K562 (cell line): ENCODE measurements around the gene ATXN10. TPM values are rescaled to one million over a fixed set of nuclear protein-coding genes. Genes with fewer than 3 reads are reported as not detected.

Source experiments
- ATAC-seq: fragments of 200-7000 bp; cut with Tn5 transposase; 3 replicates; pipeline ENCODE4 v1.9.1; 2020; ENCODE audit warnings: moderate library complexity
- BruUV-seq: library from RNA; stranded (reverse); fragments of 400-500 nt; replicated peaks from 2 replicates; lab custom pipeline; 2021; lab: Mats Ljungman, UMichigan
- CTCF ChIA-PET: fragments of 300-600 bp; formaldehyde crosslinking; extraction: SDS; loops from one replicate; lab custom pipeline; 2021; ENCODE audit warnings: low intra/inter-chr PET ratio; lab: Yijun Ruan, JAX
- POLR2A ChIA-PET: fragments of 300-600, 350-650 bp; sonication (Branson Sonifier 250); formaldehyde crosslinking; extraction: SDS; loops from one replicate; lab custom pipeline; 2021; ENCODE audit warnings: antibody characterized with exemption, inconsistent platforms; lab: Yijun Ruan, JAX
- DNase-seq, 4 experiments: peaks; one replicate each; pipeline versions ENCODE4 v3.0.0 to v3.0.0-alpha.2; 2011 to 2018; ENCODE audit warnings: low spot score in 3 of 4, mixed read lengths in 3 of 4; ENCODE audit errors: extremely low read depth in 1 of 4
- FAIRE-seq: peaks from 2 replicates; lab custom pipeline; 2011; peaks lifted over from hg19 to GRCh38; lab: Jason Lieb, UNC
- H2AFZ ChIP-seq: 2 replicates; pipeline ENCODE4 v1.6.0; 2011; ENCODE audit warnings: low read depth, low read length, control low read depth, inconsistent platforms
- H3K27ac ChIP-seq: fragments of 200-600 bp; 3 replicates; pipeline ENCODE4 v1.8.0; 2011; ENCODE audit warnings: low read depth, mild to moderate bottlenecking, control low read depth, inconsistent platforms, low read length, moderate library complexity, mixed read lengths; ENCODE audit errors: extremely low read depth
- H3K27me3 ChIP-seq, 2 experiments: fragments of 300-600 bp in 1 of 2; 2 replicates in 1 of 2; 3 replicates in 1 of 2; pipeline versions ENCODE4 v1.6.0 to v1.8.0; 2011; ENCODE audit warnings: inconsistent platforms in 2 of 2, low read length in 2 of 2, mild to moderate bottlenecking in 1 of 2, mixed read lengths in 1 of 2, moderate library complexity in 1 of 2; ENCODE audit not compliant: control insufficient read depth in 2 of 2, insufficient read depth in 2 of 2
- H3K36me3 ChIP-seq: fragments of 300-600 bp; 3 replicates; pipeline ENCODE4 v1.8.0; 2011; ENCODE audit warnings: mild to moderate bottlenecking, low read length, inconsistent platforms; ENCODE audit not compliant: control insufficient read depth, insufficient read depth
- H3K4me1 ChIP-seq, 2 experiments: fragments of 200-600 bp in 1 of 2; replicated peaks in 1 of 2; 2 replicates in 1 of 2; 3 replicates in 1 of 2; pipeline versions ENCODE4 v1.5.1 to v1.8.0; 2011; ENCODE audit warnings: inconsistent platforms in 2 of 2, low read length in 2 of 2, mild to moderate bottlenecking in 1 of 2, mixed read lengths in 1 of 2, moderate library complexity in 1 of 2; ENCODE audit not compliant: control insufficient read depth in 2 of 2, insufficient read depth in 2 of 2
- H3K4me2 ChIP-seq: 2 replicates; pipeline ENCODE4 v1.6.1; 2011; ENCODE audit warnings: low read length, control low read depth, inconsistent platforms, mixed read lengths; ENCODE audit not compliant: insufficient read depth
- H3K4me3 ChIP-seq: fragments of 200-600 bp; sonication (generic), shearing (Covaris generic); 2 replicates; pipeline ENCODE4 v1.5.1; 2016; ENCODE audit warnings: control low read depth, inconsistent platforms
- H3K79me2 ChIP-seq: fragments of 200-600 bp; 3 replicates; pipeline ENCODE4 v1.8.0; 2011; ENCODE audit warnings: low read length, inconsistent platforms; ENCODE audit not compliant: control insufficient read depth, insufficient read depth
- H3K9ac ChIP-seq, 2 experiments: 2 replicates each; pipeline versions ENCODE4 v1.6.0 to v1.6.1; 2011; ENCODE audit warnings: low read depth in 2 of 2, low read length in 2 of 2, control low read depth in 1 of 2, inconsistent platforms in 1 of 2, mild to moderate bottlenecking in 1 of 2, mixed read lengths in 1 of 2; ENCODE audit not compliant: insufficient read depth in 1 of 2
- H3K9me1 ChIP-seq: one replicate; pipeline ENCODE4 v1.6.0; 2011; ENCODE audit warnings: inconsistent platforms, mild to moderate bottlenecking, low read length, moderate library complexity; ENCODE audit not compliant: control insufficient read depth, insufficient read depth
- H3K9me3 ChIP-seq: replicated peaks from 2 replicates; pipeline ENCODE4 v1.5.1; 2011; ENCODE audit warnings: low read depth, low read length, inconsistent platforms; ENCODE audit not compliant: control insufficient read depth, insufficient read depth
- H4K20me1 ChIP-seq: replicated peaks from 2 replicates; pipeline ENCODE4 v1.6.1; 2011; ENCODE audit warnings: low read length, inconsistent platforms, mixed read lengths; ENCODE audit not compliant: control insufficient read depth, insufficient read depth
- CBX8 ChIP-seq: fragments of 200-600 bp; sonication (generic); IDR thresholded peaks from 2 replicates; pipeline ENCODE4 v1.6.1; 2012; ENCODE audit warnings: borderline replicate concordance, mixed run types, low read depth, mild to moderate bottlenecking, moderate library complexity, mixed read lengths, low read length, control low read depth, inconsistent platforms; ENCODE audit not compliant: poor library complexity, severe bottlenecking; ENCODE audit errors: extremely low read depth
- LARP7 ChIP-seq: fragments of 450-650 bp; IDR thresholded peaks from 2 replicates; pipeline ENCODE4 v1.6.1; 2016
- TCF7L2 ChIP-seq: fragments of 150-350 bp; IDR thresholded peaks from 2 replicates; pipeline ENCODE4 v1.6.1; 2016; ENCODE audit warnings: low read depth, mild to moderate bottlenecking, low read length, moderate library complexity
- ZNF384 ChIP-seq: IDR thresholded peaks from 2 replicates; pipeline ENCODE4 v1.6.1; 2012; ENCODE audit warnings: low read depth, low read length, improper control_type of control experiment
- WGBS: fragments of 100-300 bp; shearing (Covaris generic); methylation state at CpG from one replicate; pipeline ENCODE4 v1.1.6; 2016; ENCODE audit warnings: low coverage, mixed read lengths; ENCODE audit not compliant: insufficient coverage; ENCODE audit errors: missing lambda C conversion rate; 5-methylcytosine and 5-hydroxymethylcytosine counted together
- in situ Hi-C: fragments of 300-500 bp; cut with MboI; formaldehyde crosslinking; loops from 4 replicates; pipeline ENCODE4 v1.15.0; 2018; ENCODE audit warnings: inconsistent platforms, mixed read lengths
- intact Hi-C: fragments of 100-400 bp; cut with micrococcal nuclease; formaldehyde crosslinking; loops from 2 replicates; pipeline ENCODE4 v1.14.2; 2022
- polyA plus RNA-seq, 8 experiments: library from polyadenylated mRNA; depleted of rRNA in 4 of 8; stranded (reverse) in 5 of 8; unstranded in 3 of 8; fragments of >200 nt; fragmentation: Nextera tagmentation in 2 of 8; fragmentation: Illumina TruSeq in 1 of 8; extraction: Ambion mirVana in 2 of 8; extraction: Trizol in 1 of 8; gene quantifications; 2 replicates each; pipeline versions ENCODE4 v1.2.1 to v1.2.3, GENCODE V29; 2011 to 2014; ENCODE audit warnings: inconsistent platforms in 1 of 8, missing spikeins in 1 of 8
- total RNA-seq, 7 experiments: library from RNA; depleted of rRNA in 6 of 7; stranded (reverse); fragments of >200 nt in 6 of 7; fragmentation: Illumina TruSeq in 2 of 7; extraction: Trizol in 2 of 7; gene quantifications; 2 replicates each; pipeline versions ENCODE4 v1.2.1 to v1.2.3, GENCODE V29; 2011 to 2021; ENCODE audit warnings: low replicate concordance in 1 of 7
- TF ChIP-seq, protein P1 (sequence below): fragments of 250-450 bp; sonication (Bioruptor Pico); IDR thresholded peaks from 2 replicates; pipeline ENCODE4 v1.5.0; 2021; ENCODE audit warnings: mild to moderate bottlenecking, moderate library complexity
- TF ChIP-seq, protein P2 (sequence below): fragments of 250-450 bp; sonication (Bioruptor Pico); IDR thresholded peaks from 2 replicates; pipeline ENCODE4 v1.4.0; 2020; ENCODE audit warnings: mild to moderate bottlenecking, moderate library complexity, borderline replicate concordance
- TF ChIP-seq, protein P3 (sequence below): sonication (generic); formaldehyde crosslinking; IDR thresholded peaks from 2 replicates; pipeline ENCODE4 v1.8.1; 2023; ENCODE audit warnings: mild to moderate bottlenecking, missing genetic modification reagents

ATXN10 gene
- total and polyA plus RNA-seq, 9 of the 15 experiments (the other 6 are each of a cell fraction or from before 2014, with no cell fraction given) = 11.5 to 190 (median 33.6) TPM

DNA sequence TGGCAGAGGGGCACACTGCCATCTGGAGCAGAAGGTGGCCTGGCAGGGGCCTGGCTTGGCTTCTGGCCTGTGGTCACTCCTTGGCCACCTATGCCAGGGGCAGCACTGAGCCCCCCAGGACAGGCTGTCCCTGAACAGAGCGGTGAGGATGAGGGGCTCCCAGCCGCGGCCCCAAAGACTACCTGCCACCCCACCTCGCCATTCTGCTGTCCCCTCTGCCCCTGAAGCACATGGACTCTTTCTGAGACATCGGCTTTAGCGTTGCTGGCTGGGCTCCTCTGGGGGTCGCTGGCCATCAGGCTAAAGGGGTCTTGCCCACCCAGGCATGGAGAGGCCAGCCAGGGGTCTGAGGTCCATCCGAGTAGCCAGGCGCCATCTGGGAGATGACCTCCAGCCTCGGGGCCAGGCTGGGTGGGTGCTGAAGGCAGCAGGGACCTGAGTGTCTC lies 217.5 kb downstream of the ATXN10 start:
- Histone ChIP-seq H2AFZ (no peak overlapping the region), H3K9me3 (no peaks in the 10 kb centered on the region), H4K20me1 (peaks cover 6% of the 10 kb centered on the region), H3K4me2 (no peak overlapping the region), H3K36me3 (no peaks in the 10 kb centered on the region), H3K79me2 (no peaks in the 10 kb centered on the region), H3K4me3 (no peak overlapping the region), H3K9ac (no peak overlapping the region), H3K27ac (no peak overlapping the region), H3K27me3 (peaks cover 2 to 34% of the 10 kb centered on the region in 2 experiments), H3K4me1 (peaks cover 0 to 15% of the 10 kb centered on the region in 2 experiments; a peak in 2 of 5 replicates), H3K9me1 (no peaks in the 10 kb centered on the region)
- DNase-seq (no peak), ATAC-seq (no peak), FAIRE-seq (no peak)
- no peak for TF ChIP-seq ZNF384
- TF ChIP-seq, protein P1, sequence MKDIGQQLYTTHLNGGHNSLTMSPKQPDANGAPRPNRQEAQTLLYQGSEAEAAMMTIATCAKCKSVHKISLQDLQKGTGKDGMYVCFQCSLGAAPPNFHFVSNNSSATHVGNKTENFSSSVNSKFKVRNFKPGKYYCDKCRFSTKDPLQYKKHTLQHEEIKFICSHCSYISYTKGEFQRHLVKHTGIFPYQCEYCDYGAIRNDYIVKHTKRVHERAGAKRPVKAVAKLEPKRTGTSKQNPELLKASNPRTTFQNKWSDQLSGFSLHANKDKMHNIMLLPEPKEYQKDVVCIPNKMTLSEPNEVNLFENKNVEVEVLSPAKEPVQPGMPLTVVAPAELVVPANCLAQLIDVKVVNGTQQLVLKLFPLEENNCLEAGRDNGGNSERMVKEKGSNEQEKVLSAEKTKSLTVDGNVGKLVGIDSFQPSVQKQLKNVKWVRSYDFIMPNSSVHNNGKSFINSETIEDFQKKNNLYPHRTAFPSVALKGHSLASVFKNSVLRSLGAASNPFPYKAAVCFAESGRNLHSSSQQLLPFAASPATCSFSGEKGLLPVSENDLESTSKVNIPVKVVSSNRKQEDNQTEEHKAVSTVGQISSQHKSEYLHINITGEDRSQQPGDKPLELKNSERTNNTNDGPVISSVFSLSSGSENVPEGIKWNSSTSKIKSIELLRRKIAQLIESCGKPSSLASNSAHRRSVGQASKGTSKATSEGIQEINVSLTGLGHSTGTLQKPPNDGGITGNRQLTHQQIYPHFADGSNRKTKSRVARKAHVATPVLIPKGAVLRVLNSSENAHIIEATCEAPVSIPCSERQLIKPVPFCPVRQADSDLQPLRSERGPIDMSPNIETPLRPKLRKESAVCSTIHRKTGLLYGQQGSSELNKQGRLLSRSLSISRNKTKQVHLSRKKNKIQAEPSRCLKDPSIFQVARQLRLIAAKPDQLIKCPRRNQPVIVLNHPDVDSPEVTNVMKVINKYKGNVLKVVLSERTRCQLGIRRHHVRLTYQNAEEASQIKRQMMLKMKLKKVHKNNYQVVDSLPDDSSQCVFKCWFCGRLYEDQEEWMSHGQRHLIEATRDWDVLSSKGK = no peak
- TF ChIP-seq, protein P2, sequence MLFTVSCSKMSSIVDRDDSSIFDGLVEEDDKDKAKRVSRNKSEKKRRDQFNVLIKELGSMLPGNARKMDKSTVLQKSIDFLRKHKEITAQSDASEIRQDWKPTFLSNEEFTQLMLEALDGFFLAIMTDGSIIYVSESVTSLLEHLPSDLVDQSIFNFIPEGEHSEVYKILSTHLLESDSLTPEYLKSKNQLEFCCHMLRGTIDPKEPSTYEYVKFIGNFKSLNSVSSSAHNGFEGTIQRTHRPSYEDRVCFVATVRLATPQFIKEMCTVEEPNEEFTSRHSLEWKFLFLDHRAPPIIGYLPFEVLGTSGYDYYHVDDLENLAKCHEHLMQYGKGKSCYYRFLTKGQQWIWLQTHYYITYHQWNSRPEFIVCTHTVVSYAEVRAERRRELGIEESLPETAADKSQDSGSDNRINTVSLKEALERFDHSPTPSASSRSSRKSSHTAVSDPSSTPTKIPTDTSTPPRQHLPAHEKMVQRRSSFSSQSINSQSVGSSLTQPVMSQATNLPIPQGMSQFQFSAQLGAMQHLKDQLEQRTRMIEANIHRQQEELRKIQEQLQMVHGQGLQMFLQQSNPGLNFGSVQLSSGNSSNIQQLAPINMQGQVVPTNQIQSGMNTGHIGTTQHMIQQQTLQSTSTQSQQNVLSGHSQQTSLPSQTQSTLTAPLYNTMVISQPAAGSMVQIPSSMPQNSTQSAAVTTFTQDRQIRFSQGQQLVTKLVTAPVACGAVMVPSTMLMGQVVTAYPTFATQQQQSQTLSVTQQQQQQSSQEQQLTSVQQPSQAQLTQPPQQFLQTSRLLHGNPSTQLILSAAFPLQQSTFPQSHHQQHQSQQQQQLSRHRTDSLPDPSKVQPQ (CRISPR knock-in tag) = no peak
- TF ChIP-seq, protein P3, sequence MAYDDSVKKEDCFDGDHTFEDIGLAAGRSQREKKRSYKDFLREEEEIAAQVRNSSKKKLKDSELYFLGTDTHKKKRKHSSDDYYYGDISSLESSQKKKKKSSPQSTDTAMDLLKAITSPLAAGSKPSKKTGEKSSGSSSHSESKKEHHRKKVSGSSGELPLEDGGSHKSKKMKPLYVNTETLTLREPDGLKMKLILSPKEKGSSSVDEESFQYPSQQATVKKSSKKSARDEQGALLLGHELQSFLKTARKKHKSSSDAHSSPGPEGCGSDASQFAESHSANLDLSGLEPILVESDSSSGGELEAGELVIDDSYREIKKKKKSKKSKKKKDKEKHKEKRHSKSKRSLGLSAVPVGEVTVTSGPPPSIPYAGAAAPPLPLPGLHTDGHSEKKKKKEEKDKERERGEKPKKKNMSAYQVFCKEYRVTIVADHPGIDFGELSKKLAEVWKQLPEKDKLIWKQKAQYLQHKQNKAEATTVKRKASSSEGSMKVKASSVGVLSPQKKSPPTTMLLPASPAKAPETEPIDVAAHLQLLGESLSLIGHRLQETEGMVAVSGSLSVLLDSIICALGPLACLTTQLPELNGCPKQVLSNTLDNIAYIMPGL (CRISPR knock-in tag) = no peak
- no peak for TF ChIP-seq CBX8
- no peak for TF ChIP-seq LARP7
- no peak for TF ChIP-seq TCF7L2
- ChIA-PET CTCF (interaction anchor here (0.5 kb wide), 1 partner anchor 1512 kb away, joined by 3 read pairs; no protein-coding TSS in a partner anchor), POLR2A (no interaction called here)
- intact Hi-C loops = no loop called here
- in situ Hi-C loops = no loop called here
- 12% methylated on average over 6 of the region's 10 CpGs for WGBS
- BruUV-seq = no TSS peak
